ENCODE results near the gene PTBP2.

DNA sequence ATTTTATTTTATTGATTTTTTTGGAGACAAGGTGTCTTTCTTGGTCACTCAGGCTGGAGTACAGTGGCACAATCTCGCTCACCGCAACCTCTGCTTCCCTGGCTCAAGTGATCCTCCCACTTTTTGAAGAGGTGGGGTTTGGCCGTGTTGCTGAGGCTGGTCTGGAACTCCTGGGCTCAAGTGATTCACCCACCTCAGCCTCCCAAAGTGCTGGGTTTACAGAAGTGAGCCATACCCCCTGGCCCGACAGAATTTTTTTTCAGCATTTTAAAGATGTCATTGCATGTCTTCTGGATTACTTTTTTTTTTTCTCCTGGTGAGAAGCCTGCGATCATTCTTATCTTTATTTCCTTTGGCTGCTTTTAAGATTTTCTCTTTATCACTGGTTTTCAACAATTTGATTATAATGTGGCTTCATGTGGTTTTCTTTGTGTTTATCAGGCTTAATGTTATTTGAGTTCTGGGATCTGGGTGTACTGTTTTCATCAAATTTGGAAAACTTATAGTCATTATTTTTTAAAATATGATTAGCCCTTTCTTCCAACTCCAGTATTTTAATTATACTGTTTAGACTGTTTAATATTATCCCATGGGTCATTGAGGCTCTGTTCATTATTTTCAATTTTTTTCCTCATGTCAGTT, 23.1 kb upstream of the PTBP2 start:
- TF ChIP-seq, protein P1, sequence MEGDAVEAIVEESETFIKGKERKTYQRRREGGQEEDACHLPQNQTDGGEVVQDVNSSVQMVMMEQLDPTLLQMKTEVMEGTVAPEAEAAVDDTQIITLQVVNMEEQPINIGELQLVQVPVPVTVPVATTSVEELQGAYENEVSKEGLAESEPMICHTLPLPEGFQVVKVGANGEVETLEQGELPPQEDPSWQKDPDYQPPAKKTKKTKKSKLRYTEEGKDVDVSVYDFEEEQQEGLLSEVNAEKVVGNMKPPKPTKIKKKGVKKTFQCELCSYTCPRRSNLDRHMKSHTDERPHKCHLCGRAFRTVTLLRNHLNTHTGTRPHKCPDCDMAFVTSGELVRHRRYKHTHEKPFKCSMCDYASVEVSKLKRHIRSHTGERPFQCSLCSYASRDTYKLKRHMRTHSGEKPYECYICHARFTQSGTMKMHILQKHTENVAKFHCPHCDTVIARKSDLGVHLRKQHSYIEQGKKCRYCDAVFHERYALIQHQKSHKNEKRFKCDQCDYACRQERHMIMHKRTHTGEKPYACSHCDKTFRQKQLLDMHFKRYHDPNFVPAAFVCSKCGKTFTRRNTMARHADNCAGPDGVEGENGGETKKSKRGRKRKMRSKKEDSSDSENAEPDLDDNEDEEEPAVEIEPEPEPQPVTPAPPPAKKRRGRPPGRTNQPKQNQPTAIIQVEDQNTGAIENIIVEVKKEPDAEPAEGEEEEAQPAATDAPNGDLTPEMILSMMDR (conservative IDR thresholded peaks at IDR 0.05; ENCODE audit: low read length): no peak
- TF ChIP-seq EZH2phosphoT487 (IDR thresholded peaks at IDR 0.05; ENCODE audit: borderline replicate concordance, low read depth, low read length): no peak
